ENCODE results near the gene C6orf89.

Gene C6orf89

DNA sequence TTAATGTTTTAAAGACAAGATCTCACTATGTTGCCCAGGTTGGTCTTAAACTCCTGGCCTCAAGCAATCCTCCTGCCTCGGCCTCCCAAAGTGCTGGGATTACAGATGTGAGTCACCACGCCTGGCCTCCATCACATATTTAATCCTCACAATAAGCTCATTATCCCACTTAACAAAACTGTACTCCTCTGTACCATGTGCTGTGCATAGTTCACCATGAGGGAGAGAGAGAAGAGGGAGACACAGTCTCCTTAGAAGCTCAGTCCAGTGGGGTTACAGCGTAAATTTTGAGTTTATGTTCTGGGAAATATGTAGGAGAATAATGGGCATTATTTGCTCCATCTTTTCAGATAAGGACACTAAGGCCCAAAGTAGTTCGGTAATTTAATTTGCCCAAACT lies 38.6 kb upstream of the C6orf89 start:
- Mint-ChIP-seq H3K4me3 (no peak overlapping the region), H3K9me3 (peaks cover 6% of the 10 kb centered on the region), H3K4me1 (no peaks in the 10 kb centered on the region), H3K27me3 (peaks cover 4% of the 10 kb centered on the region), H3K27ac (no peak overlapping the region), H3K36me3 (peaks cover 9% of the 10 kb centered on the region)
- DNase-seq (ENCODE audit: low spot score in 2 of 2) (no peak), ATAC-seq (ENCODE audit: low read depth) (no peak)

DNA sequence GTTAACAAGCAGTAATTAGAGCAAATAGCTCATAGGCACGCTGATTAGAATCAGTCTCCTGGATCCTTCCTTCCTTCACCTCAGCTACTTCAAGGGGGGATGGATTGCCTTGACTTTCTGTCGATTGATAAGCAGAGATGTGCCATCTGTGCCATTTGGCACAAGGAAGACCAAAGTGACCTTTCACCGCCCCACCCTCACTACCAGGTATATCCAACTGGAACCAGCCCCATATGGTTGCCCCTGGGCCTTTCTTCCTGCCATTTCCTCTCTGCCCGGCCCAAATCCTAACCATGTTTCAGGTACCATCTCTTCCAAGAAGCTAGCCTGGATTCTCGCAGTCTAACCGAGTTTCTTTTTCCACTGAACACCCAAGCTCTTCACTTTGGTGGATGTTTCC lies 37.8 kb upstream of the C6orf89 start:
- no peaks in the 10 kb centered on the region for H3K4me1 Mint-ChIP-seq
- H3K27me3 Mint-ChIP-seq: peaks cover 4% of the 10 kb centered on the region
- peaks cover 6% of the 10 kb centered on the region for H3K9me3 Mint-ChIP-seq
- ATAC-seq (ENCODE audit: low read depth) (no peak), DNase-seq (ENCODE audit: low spot score in 2 of 2) (no peak)
- peaks cover 12% of the 10 kb centered on the region for H3K36me3 Mint-ChIP-seq
- no peak overlapping the region for H3K27ac Mint-ChIP-seq
- no peak overlapping the region for H3K4me3 Mint-ChIP-seq

DNA sequence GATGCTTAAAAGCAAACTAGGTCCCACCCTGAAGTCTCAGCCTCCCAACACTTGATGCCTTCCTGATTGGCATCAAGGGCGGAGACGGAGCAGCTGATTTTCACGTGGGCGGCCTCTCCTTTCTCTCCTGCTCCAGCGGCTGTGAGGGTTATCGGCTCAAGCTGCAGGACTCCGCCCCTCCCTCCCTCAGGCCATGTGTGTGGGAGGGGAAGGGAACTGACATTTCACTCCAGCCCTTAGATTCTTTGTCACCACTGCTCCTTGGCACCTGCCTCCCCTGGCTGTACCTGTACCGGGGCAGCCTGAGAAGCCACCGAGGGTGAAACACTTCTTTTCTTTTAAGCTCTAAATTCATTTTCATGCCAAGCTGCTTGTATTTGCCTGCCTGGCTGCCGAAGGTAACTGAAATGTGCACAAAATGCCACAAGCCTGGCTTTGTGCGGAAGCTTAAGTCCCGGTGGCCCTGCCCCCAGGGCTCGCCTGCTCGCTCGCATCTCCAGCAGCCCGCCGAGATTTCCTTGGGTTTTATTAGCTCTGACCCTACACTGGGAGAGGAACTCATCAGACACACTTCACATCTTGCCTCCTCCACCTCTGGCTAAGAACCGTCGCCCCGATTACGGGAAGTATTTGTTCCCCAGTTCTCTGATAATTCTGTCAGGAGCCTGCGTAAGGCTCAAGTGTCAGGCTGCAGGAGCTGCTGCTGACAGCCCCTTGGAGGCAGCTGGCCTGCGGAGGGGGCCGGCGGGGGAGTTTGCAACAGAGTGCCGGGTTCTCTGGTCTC lies 36.9 kb upstream of the C6orf89 start:
- Mint-ChIP-seq H3K4me3 (no peak overlapping the region), H3K36me3 (peaks cover 19% of the 10 kb centered on the region), H3K9me3 (peaks cover 6% of the 10 kb centered on the region), H3K27me3 (peaks cover 4% of the 10 kb centered on the region), H3K4me1 (no peaks in the 10 kb centered on the region), H3K27ac (no peak overlapping the region)
- DNase-seq (ENCODE audit: low spot score in 2 of 2) (no peak), ATAC-seq (ENCODE audit: low read depth) (no peak)

DNA sequence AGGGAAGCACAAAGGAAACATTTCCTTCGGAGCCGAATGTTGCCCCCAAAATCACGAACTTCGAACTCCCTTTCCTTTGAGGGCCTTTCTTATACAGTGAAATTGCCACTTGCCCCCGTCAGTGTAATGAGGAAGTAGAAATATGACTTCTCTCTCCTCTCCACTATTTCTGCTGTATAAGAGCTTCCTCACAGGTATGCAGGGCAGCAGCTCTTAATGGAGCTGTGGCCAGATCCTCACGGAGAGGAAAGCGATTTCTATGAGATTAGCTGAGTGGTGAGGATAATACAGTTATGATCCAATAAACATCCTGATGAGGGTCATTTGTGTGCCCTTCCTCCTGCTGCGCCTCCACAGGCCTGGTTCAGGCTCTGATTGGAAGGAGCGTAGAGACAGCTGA lies 35.7 kb upstream of the C6orf89 start:
- peaks cover 27% of the 10 kb centered on the region for H3K36me3 Mint-ChIP-seq
- no peak overlapping the region for H3K27ac Mint-ChIP-seq
- H3K27me3 Mint-ChIP-seq: peaks cover 4% of the 10 kb centered on the region
- no peaks in the 10 kb centered on the region for H3K4me1 Mint-ChIP-seq
- peaks cover 6% of the 10 kb centered on the region for H3K9me3 Mint-ChIP-seq
- H3K4me3 Mint-ChIP-seq: no peak overlapping the region
- no peak for DNase-seq (ENCODE audit: low spot score in 2 of 2)
- no peak for ATAC-seq (ENCODE audit: low read depth)

DNA sequence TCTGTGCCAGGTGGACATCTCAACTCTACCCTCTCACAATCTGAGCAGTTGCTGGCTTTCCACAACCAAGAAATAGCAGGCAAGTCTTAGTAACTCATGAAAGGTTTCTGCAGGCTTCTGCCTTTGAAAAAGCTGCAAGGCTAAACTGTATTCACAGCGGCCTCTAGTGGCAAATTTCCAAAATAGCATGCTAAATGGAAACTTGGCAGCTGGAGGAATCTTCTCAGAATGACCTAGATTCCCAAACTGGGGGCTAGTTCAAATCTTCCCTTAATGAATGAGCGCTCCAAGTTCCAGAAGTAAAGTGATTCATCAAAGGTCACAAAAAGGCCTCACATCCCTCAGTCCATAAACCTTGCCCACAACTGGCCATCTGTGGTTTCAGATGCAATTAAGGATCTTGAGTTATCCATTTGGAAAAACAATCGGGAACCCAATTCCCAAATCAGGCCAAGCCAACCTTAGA lies 34.6 kb upstream of the C6orf89 start:
- peaks cover 31% of the 10 kb centered on the region for H3K36me3 Mint-ChIP-seq
- H3K27ac Mint-ChIP-seq: no peak overlapping the region
- H3K4me3 Mint-ChIP-seq: no peak overlapping the region
- H3K9me3 Mint-ChIP-seq: peaks cover 6% of the 10 kb centered on the region
- peak; percentile 36 to 39 for DNase-seq (ENCODE audit: low spot score in 2 of 2)
- ATAC-seq (ENCODE audit: low read depth): no peak
- H3K27me3 Mint-ChIP-seq: peaks cover 4% of the 10 kb centered on the region
- H3K4me1 Mint-ChIP-seq: no peaks in the 10 kb centered on the region

DNA sequence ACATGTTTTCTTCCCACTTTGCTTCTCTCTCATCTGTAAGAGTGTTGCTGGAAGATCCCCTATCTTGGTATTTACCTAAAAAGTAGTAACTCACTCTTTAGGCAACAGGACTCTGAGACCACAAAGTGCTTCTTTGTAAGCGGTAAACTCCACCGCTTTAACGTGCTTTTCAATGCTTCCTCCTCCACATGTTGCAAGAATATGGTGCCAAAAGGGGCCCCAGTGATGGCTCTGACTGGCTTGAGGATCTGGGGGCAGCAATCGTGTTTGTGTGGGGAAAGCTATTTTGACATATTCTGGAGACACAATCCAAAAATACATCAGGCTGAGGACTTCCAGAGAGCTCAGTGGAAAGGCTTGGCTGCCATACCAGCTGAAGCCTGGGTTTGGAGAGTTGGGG lies 34.1 kb upstream of the C6orf89 start:
- Mint-ChIP-seq H3K4me3 (no peak overlapping the region), H3K36me3 (peaks cover 35% of the 10 kb centered on the region), H3K9me3 (peaks cover 6% of the 10 kb centered on the region), H3K4me1 (no peaks in the 10 kb centered on the region), H3K27me3 (peaks cover 4% of the 10 kb centered on the region), H3K27ac (no peak overlapping the region)
- DNase-seq (ENCODE audit: low spot score in 2 of 2): no peak
- ATAC-seq (ENCODE audit: low read depth): no peak

- DNase-seq (ENCODE audit: low spot score in 2 of 2) (no peak), ATAC-seq (ENCODE audit: low read depth) (no peak)
- H3K4me3 Mint-ChIP-seq: no peak overlapping the region
- H3K36me3 Mint-ChIP-seq: peaks cover 39% of the 10 kb centered on the region
- peaks cover 6% of the 10 kb centered on the region for H3K9me3 Mint-ChIP-seq
- no peaks in the 10 kb centered on the region for H3K4me1 Mint-ChIP-seq
- no peak overlapping the region for H3K27ac Mint-ChIP-seq
- peaks cover 4% of the 10 kb centered on the region for H3K27me3 Mint-ChIP-seq
These were observed 33.1 kb upstream of the C6orf89 start for GRCh38 chr6:36852481-36853147.

DNA sequence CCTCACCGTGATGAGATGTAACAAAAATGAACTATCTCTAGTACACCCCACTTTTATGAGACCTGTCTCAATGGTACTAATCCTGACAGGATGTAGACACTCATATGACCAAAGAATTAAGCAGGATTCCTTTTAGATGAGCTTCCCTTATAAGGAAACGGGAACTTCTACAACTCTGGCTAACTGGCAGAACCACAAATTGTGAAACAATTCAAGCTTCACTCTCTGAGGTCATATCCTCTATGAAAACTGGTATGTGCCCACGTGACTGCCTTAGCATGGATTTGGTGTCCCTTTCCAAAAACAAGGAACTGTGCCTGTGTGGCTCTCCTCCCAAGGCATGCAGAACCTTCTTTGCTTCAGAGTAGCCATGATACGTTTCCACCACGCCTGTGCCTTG lies 32.4 kb upstream of the C6orf89 start:
- DNase-seq (ENCODE audit: low spot score in 2 of 2) (no peak), ATAC-seq (ENCODE audit: low read depth) (no peak)
- no peak overlapping the region for H3K4me3 Mint-ChIP-seq
- peaks cover 6% of the 10 kb centered on the region for H3K9me3 Mint-ChIP-seq
- H3K27ac Mint-ChIP-seq: no peak overlapping the region
- H3K36me3 Mint-ChIP-seq: peaks cover 39% of the 10 kb centered on the region
- peaks cover 4% of the 10 kb centered on the region for H3K27me3 Mint-ChIP-seq
- no peaks in the 10 kb centered on the region for H3K4me1 Mint-ChIP-seq

DNA sequence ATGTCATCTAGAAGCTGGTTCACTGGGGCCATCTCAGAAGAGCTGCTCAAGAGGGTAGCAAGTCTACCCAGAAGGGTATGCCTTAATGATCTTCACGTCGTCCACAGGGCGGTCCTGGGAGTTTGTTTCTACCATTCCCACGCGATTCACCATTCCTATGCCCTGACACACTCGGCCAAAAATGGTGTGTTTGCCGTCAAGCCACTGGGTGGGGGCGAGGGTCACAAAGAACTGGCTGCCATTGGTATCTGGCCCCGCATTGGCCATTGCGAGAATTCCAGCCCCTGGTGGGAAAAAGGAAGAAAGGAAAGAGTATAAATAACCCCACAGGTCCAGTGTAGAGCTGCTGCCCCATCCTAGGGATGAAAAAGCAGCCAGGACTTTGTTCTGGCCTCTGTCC lies 30.0 kb upstream of the C6orf89 start:
- peaks cover 40% of the 10 kb centered on the region for H3K36me3 Mint-ChIP-seq
- no peak for ATAC-seq (ENCODE audit: low read depth)
- H3K4me3 Mint-ChIP-seq: no peak overlapping the region
- peaks cover 2% of the 10 kb centered on the region for H3K9me3 Mint-ChIP-seq
- no peaks in the 10 kb centered on the region for H3K27me3 Mint-ChIP-seq
- H3K27ac Mint-ChIP-seq: no peak overlapping the region
- no peaks in the 10 kb centered on the region for H3K4me1 Mint-ChIP-seq
- DNase-seq (ENCODE audit: low spot score in 2 of 2): no peak

- H3K27me3 Mint-ChIP-seq: no peaks in the 10 kb centered on the region
- no peak for ATAC-seq (ENCODE audit: low read depth)
- no peaks in the 10 kb centered on the region for H3K4me1 Mint-ChIP-seq
- H3K4me3 Mint-ChIP-seq: no peak overlapping the region
- H3K27ac Mint-ChIP-seq: no peak overlapping the region
- H3K36me3 Mint-ChIP-seq: peaks cover 39% of the 10 kb centered on the region
- DNase-seq (ENCODE audit: low spot score in 2 of 2): no peak
- no peaks in the 10 kb centered on the region for H3K9me3 Mint-ChIP-seq
These were observed 29.5 kb upstream of the C6orf89 start for GRCh38 chr6:36856277-36856676.

- H3K27me3 Mint-ChIP-seq: no peaks in the 10 kb centered on the region
- no peak overlapping the region for H3K27ac Mint-ChIP-seq
- no peaks in the 10 kb centered on the region for H3K4me1 Mint-ChIP-seq
- H3K9me3 Mint-ChIP-seq: no peaks in the 10 kb centered on the region
- H3K36me3 Mint-ChIP-seq: peaks cover 39% of the 10 kb centered on the region
- ATAC-seq (ENCODE audit: low read depth) (no peak), DNase-seq (ENCODE audit: low spot score in 2 of 2) (no peak)
- no peak overlapping the region for H3K4me3 Mint-ChIP-seq
These were observed 28.4 kb upstream of the C6orf89 start for GRCh38 chr6:36857325-36857724.

DNA sequence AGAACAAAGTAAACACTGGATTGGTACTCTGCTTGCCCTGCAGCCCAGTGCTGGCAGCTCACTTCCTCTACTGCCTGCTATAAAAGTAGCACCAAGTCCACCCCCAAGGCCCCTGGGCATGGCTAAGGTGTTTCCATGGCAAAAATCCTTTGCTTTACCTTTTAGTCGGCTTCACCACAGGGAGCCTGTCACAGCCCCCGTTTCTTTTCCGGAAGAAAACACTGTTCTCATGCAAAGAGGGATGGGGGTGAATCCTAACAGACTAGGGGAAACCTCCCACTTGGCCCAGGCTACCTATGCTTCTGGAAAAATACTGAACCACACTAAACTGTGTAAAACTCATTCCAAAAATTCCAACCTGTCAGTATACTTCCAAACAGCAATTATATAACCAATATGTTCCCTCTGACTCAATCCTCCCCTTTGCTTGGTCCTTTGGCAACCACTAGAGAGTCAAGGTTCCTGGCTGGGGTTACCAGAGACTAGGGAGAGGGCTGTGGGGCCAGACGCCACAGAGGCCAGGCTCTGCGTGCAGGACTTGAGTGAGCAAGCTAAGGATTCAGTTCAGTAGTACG lies 27.3 kb upstream of the C6orf89 start:
- H3K27me3 Mint-ChIP-seq: no peaks in the 10 kb centered on the region
- no peaks in the 10 kb centered on the region for H3K9me3 Mint-ChIP-seq
- peaks cover 3% of the 10 kb centered on the region for H3K4me1 Mint-ChIP-seq
- peaks cover 39% of the 10 kb centered on the region for H3K36me3 Mint-ChIP-seq
- no peak overlapping the region for H3K27ac Mint-ChIP-seq
- no peak overlapping the region for H3K4me3 Mint-ChIP-seq
- DNase-seq (ENCODE audit: low spot score in 2 of 2) (no peak), ATAC-seq (ENCODE audit: low read depth) (no peak)

- DNase-seq (ENCODE audit: low spot score in 2 of 2): no peak
- Mint-ChIP-seq H3K9me3 (no peaks in the 10 kb centered on the region), H3K27ac (no peak overlapping the region), H3K4me1 (peaks cover 13% of the 10 kb centered on the region), H3K27me3 (no peaks in the 10 kb centered on the region), H3K36me3 (peaks cover 38% of the 10 kb centered on the region), H3K4me3 (no peak overlapping the region)
- ATAC-seq (ENCODE audit: low read depth): no peak
These were observed 25.6 kb upstream of the C6orf89 start for GRCh38 chr6:36860126-36860525.

GRCh38 chr6:36862164-36862847 lies 23.4 kb upstream of the C6orf89 start:
- DNase-seq (ENCODE audit: low spot score in 2 of 2) (no peak), ATAC-seq (ENCODE audit: low read depth) (no peak)
- Mint-ChIP-seq H3K9me3 (no peaks in the 10 kb centered on the region), H3K36me3 (peaks cover 34% of the 10 kb centered on the region), H3K4me3 (no peak overlapping the region), H3K27ac (no peak overlapping the region), H3K27me3 (no peaks in the 10 kb centered on the region), H3K4me1 (peaks cover 15% of the 10 kb centered on the region)

Data from memory B cell (primary cell).